ENCODE data around the gene ITSN2.
"Not testable (repeated sequence)": the region's sequence is repeated elsewhere in the genome, so short reads cannot be mapped to it uniquely, and the experiment has no call there.

Gene ITSN2

DNA sequence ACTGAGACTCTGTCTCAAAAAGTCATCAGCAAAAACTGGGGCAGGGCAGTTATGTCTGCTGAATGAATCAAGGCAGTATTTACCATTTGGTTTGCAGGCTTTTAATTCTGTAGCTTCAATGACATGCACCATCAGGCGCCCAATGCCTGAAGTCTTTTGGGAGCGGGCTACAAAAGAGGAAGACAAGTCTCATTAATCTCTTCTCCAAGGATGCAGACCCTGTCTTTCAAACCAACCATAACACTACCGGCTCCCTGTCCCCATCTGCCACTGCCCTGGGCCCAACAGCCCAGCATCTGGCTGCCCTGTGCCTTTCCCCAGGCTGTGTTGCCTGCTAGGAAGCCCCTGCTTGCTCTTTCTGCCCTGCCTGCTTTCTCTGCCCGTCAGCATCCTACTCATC, 155.2 kb downstream of the ITSN2 start:
- FAIRE-seq (no peak), DNase-seq (ENCODE audit: insufficient read length, low spot score) (no peak)
- TF ChIP-seq PAX5 (IDR thresholded peaks at IDR 0.05; ENCODE audit: insufficient read depth, low read length, severe bottlenecking): no peak
- no peak for TF ChIP-seq POU2F2 (IDR thresholded peaks at IDR 0.05; ENCODE audit: low read depth, low read length)
- no peak for TF ChIP-seq POLR2AphosphoS5 (IDR thresholded peaks at IDR 0.05; ENCODE audit: low read depth, low read length)
- no peak for TF ChIP-seq SPI1 (IDR thresholded peaks at IDR 0.05; ENCODE audit: low read depth, low read length)
- TF ChIP-seq POLR2A (IDR thresholded peaks at IDR 0.05; ENCODE audit: low read depth, low read length): no peak
- no peak for TF ChIP-seq TAF1 (IDR thresholded peaks at IDR 0.05; ENCODE audit: low read depth, low read length)

- DNase-seq (ENCODE audit: insufficient read length, low spot score): no peak
- FAIRE-seq: no peak
Observed at GRCh38 chr2:24204505-24204904, 155.8 kb downstream of the ITSN2 start.

GRCh38 chr2:24203787-24204150, 156.6 kb downstream of the ITSN2 start:
- no peak for FAIRE-seq
- TF ChIP-seq PAX5 (IDR thresholded peaks at IDR 0.05; ENCODE audit: insufficient read depth, low read length, severe bottlenecking): no peak
- no peak for TF ChIP-seq POU2F2 (IDR thresholded peaks at IDR 0.05; ENCODE audit: low read depth, low read length)
- no peak for TF ChIP-seq SPI1 (IDR thresholded peaks at IDR 0.05; ENCODE audit: low read depth, low read length)
- TF ChIP-seq POLR2AphosphoS5 (IDR thresholded peaks at IDR 0.05; ENCODE audit: low read depth, low read length): no peak
- no peak for TF ChIP-seq TAF1 (IDR thresholded peaks at IDR 0.05; ENCODE audit: low read depth, low read length)
- no peak for TF ChIP-seq POLR2A (IDR thresholded peaks at IDR 0.05; ENCODE audit: low read depth, low read length)

More at GRCh38 chr2:24204505-24204904, 155.8 kb downstream of the ITSN2 start:
- TF ChIP-seq POLR2AphosphoS5 (IDR thresholded peaks at IDR 0.05; ENCODE audit: low read depth, low read length): no peak

DNA sequence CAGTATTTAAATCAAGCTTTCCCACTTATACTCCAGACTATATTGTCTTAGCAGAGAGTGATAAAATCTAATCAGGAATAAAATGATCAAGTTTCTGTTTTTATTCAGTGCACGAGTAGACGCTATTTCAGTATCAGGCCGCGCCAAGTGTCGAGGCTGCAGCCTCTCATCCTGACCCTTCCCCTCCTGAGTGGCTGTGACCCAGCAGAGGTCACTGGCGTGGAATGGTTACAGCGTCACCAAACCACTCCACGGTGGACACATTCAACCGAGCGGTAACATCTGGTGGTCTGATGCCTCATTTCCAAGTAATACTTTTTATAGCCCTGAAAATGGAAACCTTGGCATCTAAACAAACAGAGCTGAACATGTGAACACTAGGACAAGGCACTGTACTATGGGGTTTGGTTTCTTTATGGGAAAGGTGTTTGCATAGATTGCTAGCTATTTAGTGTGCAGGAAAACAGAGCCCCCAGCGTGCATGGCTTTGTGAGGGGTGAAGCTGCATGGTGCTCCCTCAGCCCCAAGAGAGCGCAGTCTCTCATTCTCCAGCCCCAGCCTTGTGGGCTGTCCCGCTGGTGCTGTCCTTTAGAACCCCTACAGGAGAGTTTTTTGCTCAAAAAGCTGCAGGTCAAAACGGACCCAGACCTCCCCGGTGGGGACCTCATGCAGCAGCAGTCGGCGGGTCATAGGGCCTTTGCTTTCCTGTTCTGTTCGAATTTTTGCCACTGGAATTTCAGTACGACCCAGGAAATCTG, 157.1 kb downstream of the ITSN2 start:
- DNase-seq (ENCODE audit: insufficient read length, low spot score) (no peak), FAIRE-seq (no peak)
- TF ChIP-seq POLR2AphosphoS5 (IDR thresholded peaks at IDR 0.05; ENCODE audit: low read depth, low read length) (no peak), TAF1 (IDR thresholded peaks at IDR 0.05; ENCODE audit: low read depth, low read length) (no peak), SPI1 (IDR thresholded peaks at IDR 0.05; ENCODE audit: low read depth, low read length) (no peak), POU2F2 (IDR thresholded peaks at IDR 0.05; ENCODE audit: low read depth, low read length) (no peak), PAX5 (IDR thresholded peaks at IDR 0.05; ENCODE audit: insufficient read depth, low read length, severe bottlenecking) (no peak), POLR2A (IDR thresholded peaks at IDR 0.05; ENCODE audit: low read depth, low read length) (no peak)

More at GRCh38 chr2:24203787-24204150, 156.6 kb downstream of the ITSN2 start:
- no peak for DNase-seq (ENCODE audit: insufficient read length, low spot score)

- no peak for DNase-seq (ENCODE audit: insufficient read length, low spot score)
- no peak for TF ChIP-seq POLR2A (IDR thresholded peaks at IDR 0.05; ENCODE audit: low read depth, low read length)
- no peak for FAIRE-seq
Observed at GRCh38 chr2:24200799-24201198, 159.5 kb downstream of the ITSN2 start.

DNA sequence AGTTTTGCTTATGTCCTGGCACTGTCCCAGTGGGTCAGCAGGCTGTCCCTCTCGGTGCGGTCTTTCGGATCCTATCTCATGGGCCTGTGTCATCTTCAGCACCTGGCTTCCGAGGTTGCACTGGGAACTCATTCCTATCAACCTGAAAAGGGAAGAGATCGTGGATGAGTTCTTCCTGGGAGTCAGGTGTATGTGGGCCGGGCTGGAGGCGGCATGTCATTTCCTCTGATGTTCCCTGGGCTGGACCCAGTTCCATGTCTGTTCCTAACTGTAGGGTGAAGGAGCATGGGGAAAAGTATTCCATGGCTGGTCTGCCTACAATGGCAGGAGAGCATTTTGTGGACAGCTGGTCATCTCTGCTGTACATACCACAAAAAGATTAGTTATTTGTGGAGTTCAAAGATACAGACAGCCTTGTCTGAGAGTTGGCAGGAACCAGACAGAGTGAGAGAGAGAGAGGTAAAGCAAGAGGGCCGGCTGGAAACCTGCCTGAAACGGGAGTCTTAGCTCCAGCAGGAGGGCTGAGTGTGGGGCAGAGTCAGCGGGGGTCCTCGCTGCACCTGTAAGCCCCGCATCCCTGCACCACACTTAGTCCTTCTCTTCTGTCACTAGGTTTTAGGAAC, 160.3 kb downstream of the ITSN2 start:
- no peak for DNase-seq (ENCODE audit: insufficient read length, low spot score)
- no peak for FAIRE-seq
- TF ChIP-seq POLR2AphosphoS5 (IDR thresholded peaks at IDR 0.05; ENCODE audit: low read depth, low read length) (no peak), TAF1 (IDR thresholded peaks at IDR 0.05; ENCODE audit: low read depth, low read length) (no peak), POLR2A (IDR thresholded peaks at IDR 0.05; ENCODE audit: low read depth, low read length) (no peak), POU2F2 (IDR thresholded peaks at IDR 0.05; ENCODE audit: low read depth, low read length) (no peak), PAX5 (IDR thresholded peaks at IDR 0.05; ENCODE audit: insufficient read depth, low read length, severe bottlenecking) (no peak), SPI1 (IDR thresholded peaks at IDR 0.05; ENCODE audit: low read depth, low read length) (no peak)

DNA sequence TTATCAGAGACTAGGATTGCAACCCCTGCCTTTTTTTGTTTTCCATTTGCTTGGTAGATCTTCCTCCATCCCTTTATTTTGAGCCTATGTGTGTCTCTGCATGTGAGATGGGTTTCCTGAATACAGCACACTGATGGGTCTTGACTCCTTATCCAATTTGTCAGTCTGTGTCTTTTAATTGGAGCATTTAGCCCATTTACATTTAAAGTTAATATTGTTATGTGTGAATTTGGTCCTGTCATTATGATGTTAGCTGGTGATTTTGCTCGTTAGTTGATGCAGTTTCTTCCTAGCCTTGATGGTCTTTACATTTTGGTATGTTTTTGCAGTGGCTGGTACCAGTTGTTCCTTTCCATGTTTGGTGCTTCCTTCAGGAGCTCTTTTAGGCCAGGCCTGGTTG, 163.1 kb downstream of the ITSN2 start:
- not testable (repeated sequence) for FAIRE-seq; DNase-seq (ENCODE audit: insufficient read length, low spot score)

GRCh38 chr2:24191848-24192247, 168.5 kb downstream of the ITSN2 start:
- no peak for TF ChIP-seq POLR2A (IDR thresholded peaks at IDR 0.05; ENCODE audit: low read depth, low read length)
- DNase-seq (ENCODE audit: insufficient read length, low spot score) (no peak), FAIRE-seq (no peak)

DNA sequence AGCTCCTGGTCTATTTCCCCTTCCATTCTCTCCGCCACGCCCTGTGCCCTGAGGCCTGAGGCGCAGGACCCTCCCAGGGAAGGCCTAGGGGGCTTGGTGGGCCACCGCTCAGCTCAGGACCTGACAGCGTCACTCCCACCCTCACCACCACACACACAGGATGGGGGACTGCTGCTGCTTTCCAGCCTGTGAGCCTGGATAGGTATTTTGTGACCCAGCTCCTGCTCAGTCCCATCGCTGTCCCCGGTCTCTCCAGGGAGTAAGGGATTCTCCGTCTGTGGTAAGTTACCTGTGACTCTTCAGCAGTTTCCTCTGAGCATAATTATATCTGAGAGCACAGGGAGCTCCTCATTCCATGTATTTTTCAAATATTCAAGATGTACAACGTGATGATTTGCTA, 169.2 kb downstream of the ITSN2 start:
- no peak for FAIRE-seq

DNA sequence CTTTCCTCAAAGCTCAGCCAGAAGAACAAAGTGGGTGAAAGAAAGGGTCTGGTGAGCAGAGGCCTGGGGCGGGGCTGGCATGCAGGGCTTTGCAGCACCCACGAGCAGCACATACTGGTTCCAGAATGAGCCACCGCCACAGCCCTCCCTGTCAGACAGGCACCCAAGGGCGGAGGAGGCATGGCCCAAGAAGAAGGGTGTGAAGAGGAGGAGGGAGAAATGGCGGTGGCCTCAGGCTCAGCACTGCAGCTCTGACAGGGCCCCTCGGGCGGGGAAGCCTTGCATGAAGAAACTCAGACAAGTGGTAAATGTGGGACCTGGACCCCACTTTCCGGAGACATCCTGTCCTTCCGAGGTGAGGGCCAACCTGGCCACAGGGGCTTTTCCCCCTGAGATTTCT, 169.8 kb downstream of the ITSN2 start:
- DNase-seq (ENCODE audit: insufficient read length, low spot score) (no peak), FAIRE-seq (no peak)
- TF ChIP-seq SPI1 (IDR thresholded peaks at IDR 0.05; ENCODE audit: low read depth, low read length) (no peak), PAX5 (IDR thresholded peaks at IDR 0.05; ENCODE audit: insufficient read depth, low read length, severe bottlenecking) (no peak), POLR2AphosphoS5 (IDR thresholded peaks at IDR 0.05; ENCODE audit: low read depth, low read length) (no peak), TAF1 (IDR thresholded peaks at IDR 0.05; ENCODE audit: low read depth, low read length) (no peak), POLR2A (IDR thresholded peaks at IDR 0.05; ENCODE audit: low read depth, low read length) (no peak), POU2F2 (IDR thresholded peaks at IDR 0.05; ENCODE audit: low read depth, low read length) (no peak)

More for the DNA sequence above, 169.2 kb downstream of the ITSN2 start:
- DNase-seq (ENCODE audit: insufficient read length, low spot score): no peak
- TF ChIP-seq POLR2AphosphoS5 (IDR thresholded peaks at IDR 0.05; ENCODE audit: low read depth, low read length) (no peak), PAX5 (IDR thresholded peaks at IDR 0.05; ENCODE audit: insufficient read depth, low read length, severe bottlenecking) (no peak), POU2F2 (IDR thresholded peaks at IDR 0.05; ENCODE audit: low read depth, low read length) (no peak), POLR2A (IDR thresholded peaks at IDR 0.05; ENCODE audit: low read depth, low read length) (no peak), SPI1 (IDR thresholded peaks at IDR 0.05; ENCODE audit: low read depth, low read length) (no peak), TAF1 (IDR thresholded peaks at IDR 0.05; ENCODE audit: low read depth, low read length) (no peak)
